GM23338 (cell line): ENCODE measurements around the gene PSMA7. TPM values are rescaled to one million over a fixed set of nuclear protein-coding genes. Genes with fewer than 3 reads are reported as not detected.

Experiments used
- ATAC-seq: fragments of 200-7000 bp; cut with Tn5 transposase; 3 replicates; pipeline ENCODE4 v1.9.1; 2020
- DNase-seq: peaks from one replicate; pipeline ENCODE4 v3.0.0-alpha.2; 2015; ENCODE audit warnings: low spot score
- H2AFZ ChIP-seq: fragments of 200-600 bp; sonication (generic); 2 replicates; pipeline ENCODE4 v1.8.0; 2016; ENCODE audit warnings: antibody characterized with exemption, mild to moderate bottlenecking, moderate library complexity
- H3F3A ChIP-seq: fragments of 200-600 bp; sonication (generic); replicated peaks from 2 replicates; pipeline ENCODE4 v1.8.0; 2017; ENCODE audit warnings: antibody characterized with exemption, mixed run types, low read depth
- H3K27ac ChIP-seq: fragments of 200-600 bp; sonication (generic); 2 replicates; pipeline ENCODE4 v1.6.1; 2016; ENCODE audit warnings: low read depth
- H3K27me3 ChIP-seq: fragments of 200-600 bp; sonication (generic); 2 replicates; pipeline ENCODE4 v1.8.0; 2016; ENCODE audit warnings: mild to moderate bottlenecking, mixed run types, moderate library complexity; ENCODE audit not compliant: insufficient read depth
- H3K36me3 ChIP-seq: fragments of 200-600 bp; sonication (generic); 2 replicates; pipeline ENCODE4 v1.8.0; 2016; ENCODE audit warnings: mild to moderate bottlenecking; ENCODE audit not compliant: insufficient read depth
- H3K4me1 ChIP-seq: fragments of 200-600 bp; sonication (generic); 2 replicates; pipeline ENCODE4 v1.8.0; 2016; ENCODE audit warnings: mild to moderate bottlenecking, moderate library complexity; ENCODE audit not compliant: insufficient read depth
- H3K4me2 ChIP-seq: fragments of 200-600 bp; sonication (generic); 2 replicates; pipeline ENCODE4 v1.7.1; 2017; ENCODE audit warnings: mixed run types
- H3K4me3 ChIP-seq: fragments of 200-600 bp; sonication (generic); 2 replicates; pipeline ENCODE4 v1.6.1; 2016; ENCODE audit warnings: mixed run types
- H3K79me2 ChIP-seq: fragments of 200-600 bp; sonication (generic); replicated peaks from 2 replicates; pipeline ENCODE4 v1.8.0; 2017; ENCODE audit warnings: mild to moderate bottlenecking; ENCODE audit not compliant: insufficient read depth
- H3K9me2 ChIP-seq: fragments of 200-600 bp; sonication (generic); 2 replicates; pipeline ENCODE4 v1.8.0; 2017; ENCODE audit not compliant: insufficient read depth
- H4K20me1 ChIP-seq: fragments of 200-600 bp; sonication (generic); replicated peaks from 2 replicates; pipeline ENCODE4 v1.8.0; 2017; ENCODE audit warnings: mild to moderate bottlenecking; ENCODE audit not compliant: insufficient read depth
- H3K27ac Mint-ChIP-seq: 2 replicates; pipeline ENCODE4 v1.8.0; 2020; ENCODE audit warnings: inconsistent platforms, mild to moderate bottlenecking, moderate library complexity, mixed read lengths
- H3K27me3 Mint-ChIP-seq: 3 replicates; pipeline ENCODE4 v1.8.0; 2022; ENCODE audit warnings: low read depth, mild to moderate bottlenecking, moderate library complexity, mixed read lengths, inconsistent platforms; ENCODE audit not compliant: insufficient read depth, poor library complexity
- H3K36me3 Mint-ChIP-seq: 3 replicates; pipeline ENCODE4 v1.8.0; 2021; ENCODE audit warnings: low read depth, mild to moderate bottlenecking, inconsistent platforms, moderate library complexity, mixed read lengths
- H3K4me1 Mint-ChIP-seq: 3 replicates; pipeline ENCODE4 v1.8.0; 2020; ENCODE audit warnings: mild to moderate bottlenecking, inconsistent platforms, mixed read lengths
- H3K4me3 Mint-ChIP-seq: 3 replicates; pipeline ENCODE4 v1.8.0; 2021; ENCODE audit warnings: moderate library complexity, mild to moderate bottlenecking, inconsistent platforms, mixed read lengths
- H3K9me3 Mint-ChIP-seq: 3 replicates; pipeline ENCODE4 v1.8.0; 2020; ENCODE audit warnings: moderate library complexity, mild to moderate bottlenecking, inconsistent platforms, mixed read lengths
- CREB1 ChIP-seq: fragments of 250-450 bp; sonication (Bioruptor Pico); IDR thresholded peaks from 2 replicates; pipeline ENCODE4 v1.5.0; 2020; ENCODE audit warnings: low read depth, mild to moderate bottlenecking, moderate library complexity
- CTCF ChIP-seq, 2 experiments: fragments of 200-600 bp in 1 of 2; sonication (generic) in 1 of 2; conservative IDR thresholded peaks; 2 replicates each; pipeline versions ENCODE4 v1.5.1 to v1.6.1; 2016 to 2017; ENCODE audit warnings: antibody characterized with exemption in 2 of 2, low read depth in 2 of 2, mild to moderate bottlenecking in 2 of 2, moderate library complexity in 1 of 2
- ETS1 ChIP-seq: IDR thresholded peaks from 2 replicates; pipeline ENCODE4 v1.6.1; 2016; ENCODE audit warnings: antibody characterized with exemption
- EZH2 ChIP-seq: fragments of 200-600 bp; sonication (generic); IDR thresholded peaks from one replicate; pipeline ENCODE4 v1.8.0; 2017; ENCODE audit warnings: antibody characterized with exemption, mild to moderate bottlenecking, low read depth; ENCODE audit not compliant: unreplicated experiment
- EZH2phosphoT487 ChIP-seq: fragments of 200-600 bp; sonication (generic); IDR thresholded peaks from one replicate; pipeline ENCODE4 v1.8.1; 2018; ENCODE audit warnings: antibody characterized with exemption; ENCODE audit not compliant: unreplicated experiment
- JUNB ChIP-seq: IDR thresholded peaks from one replicate; pipeline ENCODE4 v1.6.1; 2016; ENCODE audit warnings: antibody characterized with exemption; ENCODE audit not compliant: unreplicated experiment
- NANOG ChIP-seq: IDR thresholded peaks from 2 replicates; pipeline ENCODE4 v1.6.1; 2016; ENCODE audit warnings: antibody characterized with exemption, borderline replicate concordance
- POLR2AphosphoS5 ChIP-seq: IDR thresholded peaks from 2 replicates; pipeline ENCODE4 v1.6.1; 2016; ENCODE audit warnings: antibody characterized with exemption, low read depth
- REST ChIP-seq: IDR thresholded peaks from one replicate; pipeline ENCODE4 v1.6.1; 2018; ENCODE audit warnings: antibody characterized with exemption; ENCODE audit not compliant: unreplicated experiment
- STAT1 ChIP-seq: IDR thresholded peaks from one replicate; pipeline ENCODE4 v1.6.1; 2016; ENCODE audit warnings: antibody characterized with exemption; ENCODE audit not compliant: unreplicated experiment
- ZNF114 ChIP-seq: fragments of 250-450 bp; sonication (Bioruptor Pico); IDR thresholded peaks from 2 replicates; pipeline ENCODE4 v1.5.0; 2020; ENCODE audit warnings: mild to moderate bottlenecking, moderate library complexity
- ZNF331 ChIP-seq: fragments of 250-450 bp; sonication (Bioruptor Pico); IDR thresholded peaks from 2 replicates; pipeline ENCODE4 v1.5.0; 2020; ENCODE audit warnings: low read depth, mild to moderate bottlenecking, moderate library complexity
- ZNF462 ChIP-seq: fragments of 250-450 bp; sonication (Bioruptor Pico); IDR thresholded peaks from 2 replicates; pipeline ENCODE4 v1.5.0; 2020; ENCODE audit warnings: mild to moderate bottlenecking, moderate library complexity
- polyA plus RNA-seq: library from polyadenylated mRNA; unstranded; fragments of >200 nt; fragmentation: Nextera tagmentation; extraction: Ambion mirVana; gene quantifications from 2 replicates; pipeline ENCODE4 v1.2.1, GENCODE V29; 2016
- total RNA-seq: library from RNA; depleted of rRNA; stranded (reverse); fragments of >200 nt; shearing (Covaris generic); gene quantifications from 2 replicates; pipeline ENCODE4 v1.2.3, GENCODE V29; 2014

Gene PSMA7
- total and polyA plus RNA-seq, 2 experiments from 2014 or later, result 357 to 628 TPM

- H3K4me3 Mint-ChIP-seq, result no peak overlapping the region
- H3K36me3 Mint-ChIP-seq, result peaks cover 2% of the 10 kb centered on the region; the same call in 1 of the 3 replicates
- H3K9me3 Mint-ChIP-seq, result no peaks in the 10 kb centered on the region; the same call in 2 of the 3 replicates
- Histone ChIP-seq H3K4me3 (no peak overlapping the region), H3K9me2 (no peaks in the 10 kb centered on the region), H3K27ac (no peak overlapping the region), H2AFZ (no peak overlapping the region), H3K4me1 (peaks cover 8% of the 10 kb centered on the region), H3K79me2 (peaks cover 5% of the 10 kb centered on the region), H4K20me1 (peaks cover 2% of the 10 kb centered on the region), H3K4me2 (no peak overlapping the region), H3F3A (peaks cover 13% of the 10 kb centered on the region; the same call in 1 of the 2 replicates), H3K36me3 (no peaks in the 10 kb centered on the region), H3K27me3 (no peaks in the 10 kb centered on the region)
- TF ChIP-seq CREB1 (CRISPR knock-in tag) (no peak), JUNB (no peak), ZNF462 (CRISPR knock-in tag) (no peak), EZH2phosphoT487 (no peak), ETS1 (no peak), EZH2 (no peak), STAT1 (no peak), ZNF331 (CRISPR knock-in tag) (no peak), CTCF (conservative IDR thresholded peaks at IDR 0.05; ENCODE audit: low read depth in 2 of 2) (no peak), POLR2AphosphoS5 (no peak), NANOG (no peak), ZNF114 (CRISPR knock-in tag) (no peak), REST (no peak)
- no peak overlapping the region for H3K27ac Mint-ChIP-seq
- peaks cover 29% of the 10 kb centered on the region for H3K4me1 Mint-ChIP-seq
- no peak for ATAC-seq
- no peak for DNase-seq
- H3K27me3 Mint-ChIP-seq, result peaks cover 13% of the 10 kb centered on the region
Observed at GRCh38 chr20:62118113-62119043, 24.8 kb downstream of the PSMA7 start.
